ENCODE data around the gene CPAMD8.

DNA sequence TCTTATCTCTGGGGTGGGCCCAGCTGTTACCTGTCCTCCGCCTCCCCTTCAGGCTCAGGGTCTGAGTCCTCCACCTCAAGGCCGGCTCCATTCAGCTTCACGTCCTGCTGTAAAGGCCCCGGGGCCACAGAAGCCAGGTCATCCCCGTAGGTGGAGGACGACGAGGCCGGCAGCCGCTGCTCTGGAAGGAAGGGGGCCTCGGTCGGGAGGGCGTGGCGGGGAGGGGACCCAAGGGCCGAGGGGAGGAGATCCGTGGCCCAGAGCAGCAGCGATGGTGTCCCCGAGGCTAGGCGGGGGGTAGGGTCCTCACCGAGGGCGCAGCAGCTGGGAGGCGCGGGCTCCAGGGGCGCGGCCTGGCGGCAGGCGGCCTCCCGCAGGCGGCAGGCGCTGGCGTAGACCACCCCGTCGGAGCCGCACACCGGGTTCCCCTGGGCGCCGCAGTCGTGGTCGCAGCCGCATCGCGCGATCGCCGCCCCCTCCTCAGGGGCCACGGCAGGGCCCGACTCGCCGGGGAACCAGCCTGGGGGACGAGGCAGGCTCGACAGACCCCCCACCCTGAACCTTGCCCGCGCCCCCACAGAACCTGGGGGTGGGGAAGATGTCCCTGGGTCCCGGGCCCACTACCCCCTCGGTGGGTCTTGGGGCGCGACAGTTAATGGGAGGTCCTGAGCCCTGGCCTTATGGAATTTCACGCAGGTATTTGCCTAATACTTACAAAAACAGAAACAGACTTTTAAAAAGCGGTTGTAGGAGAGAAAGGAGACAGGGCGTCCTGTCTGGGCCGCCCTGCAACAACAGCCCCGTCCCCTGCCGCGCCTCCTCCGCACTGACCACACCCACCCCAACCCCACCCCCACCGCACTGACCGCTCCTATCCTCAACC lies 130.2 kb downstream of the CPAMD8 start:
- TF ChIP-seq, protein P1, sequence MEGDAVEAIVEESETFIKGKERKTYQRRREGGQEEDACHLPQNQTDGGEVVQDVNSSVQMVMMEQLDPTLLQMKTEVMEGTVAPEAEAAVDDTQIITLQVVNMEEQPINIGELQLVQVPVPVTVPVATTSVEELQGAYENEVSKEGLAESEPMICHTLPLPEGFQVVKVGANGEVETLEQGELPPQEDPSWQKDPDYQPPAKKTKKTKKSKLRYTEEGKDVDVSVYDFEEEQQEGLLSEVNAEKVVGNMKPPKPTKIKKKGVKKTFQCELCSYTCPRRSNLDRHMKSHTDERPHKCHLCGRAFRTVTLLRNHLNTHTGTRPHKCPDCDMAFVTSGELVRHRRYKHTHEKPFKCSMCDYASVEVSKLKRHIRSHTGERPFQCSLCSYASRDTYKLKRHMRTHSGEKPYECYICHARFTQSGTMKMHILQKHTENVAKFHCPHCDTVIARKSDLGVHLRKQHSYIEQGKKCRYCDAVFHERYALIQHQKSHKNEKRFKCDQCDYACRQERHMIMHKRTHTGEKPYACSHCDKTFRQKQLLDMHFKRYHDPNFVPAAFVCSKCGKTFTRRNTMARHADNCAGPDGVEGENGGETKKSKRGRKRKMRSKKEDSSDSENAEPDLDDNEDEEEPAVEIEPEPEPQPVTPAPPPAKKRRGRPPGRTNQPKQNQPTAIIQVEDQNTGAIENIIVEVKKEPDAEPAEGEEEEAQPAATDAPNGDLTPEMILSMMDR (IDR thresholded peaks at IDR 0.05), result no peak
- peak; percentile 47 to 67 for TF ChIP-seq POLR2A (IDR thresholded peaks at IDR 0.05)
